ENCODE results near the gene KLK15.

KLK15 gene

GRCh38 chr19:50873056-50873455 lies 39.7 kb upstream of the KLK15 start, which contains the start of gene KLK2:
KLK2 (plus strand) TSS chr19:50873439; CDS start chr19:50873474, 35 bp downstream.
- no peaks in the 10 kb centered on the region for H3K36me3 ChIP-seq (ENCODE audit: control insufficient read depth in 1 of 2, insufficient read depth in 2 of 2, low read depth in 1 of 2, low read length in 2 of 2)
- H3K9me3 ChIP-seq (ENCODE audit: control insufficient read depth, low read length): no peaks in the 10 kb centered on the region

GRCh38 chr19:50870417-50871089 lies 37.2 kb upstream of the KLK15 start:
- 75% methylated on average over 25 of the region's 26 CpGs for WGBS
- H3K4me2 ChIP-seq (ENCODE audit: low read length, poor library complexity, severe bottlenecking): no peak overlapping the region
- no peaks in the 10 kb centered on the region for H3K79me1 ChIP-seq (replicated peaks; ENCODE audit: low read length, poor library complexity, severe bottlenecking)
- no peaks in the 10 kb centered on the region for H3K36me3 ChIP-seq (ENCODE audit: control insufficient read depth in 1 of 2, insufficient read depth in 2 of 2, low read depth in 1 of 2, low read length in 2 of 2)
- no peak overlapping the region for H2AK5ac ChIP-seq (ENCODE audit: low read length, severe bottlenecking)
- H3K4me1 ChIP-seq (ENCODE audit: control insufficient read depth, insufficient read depth, low read depth, low read length): no peaks in the 10 kb centered on the region
- H3K14ac ChIP-seq (ENCODE audit: low read length in 2 of 2): no peak overlapping the region
- no peak overlapping the region for H3K4ac ChIP-seq (ENCODE audit: low read depth in 1 of 2, low read length in 2 of 2)
- DNase-seq: no peak
- no peak overlapping the region for H3K4me3 ChIP-seq (ENCODE audit: insufficient read depth in 1 of 2, low read depth in 1 of 2, low read length in 2 of 2)
- no peak overlapping the region for H3K18ac ChIP-seq (ENCODE audit: low read depth in 1 of 2, low read length in 2 of 2)
- no peak overlapping the region for H3K9ac ChIP-seq (ENCODE audit: low read length)
- peaks cover 0 to 73% of the 10 kb centered on the region in 2 experiments for H3K27me3 ChIP-seq (ENCODE audit: control insufficient read depth in 1 of 2, insufficient read depth in 1 of 2, low read length in 2 of 2)
- H3K23ac ChIP-seq (ENCODE audit: low read length in 2 of 2): no peak overlapping the region
- H2BK12ac ChIP-seq (ENCODE audit: low read length in 2 of 2): no peak overlapping the region
- H4K91ac ChIP-seq (ENCODE audit: low read length): no peak overlapping the region
- no peak overlapping the region for H3K27ac ChIP-seq (ENCODE audit: low read length, poor library complexity, severe bottlenecking)
- H2BK15ac ChIP-seq (ENCODE audit: low read depth, poor library complexity, severe bottlenecking): no peak overlapping the region
- H2BK5ac ChIP-seq (ENCODE audit: low read depth, low read length, poor library complexity, severe bottlenecking): no peak overlapping the region
- H4K8ac ChIP-seq (ENCODE audit: low read length): no peak overlapping the region
- H2BK120ac ChIP-seq (ENCODE audit: low read depth, low read length): no peak overlapping the region
- H3K9me3 ChIP-seq (ENCODE audit: control insufficient read depth, low read length): no peaks in the 10 kb centered on the region
- H2AFZ ChIP-seq (ENCODE audit: low read depth, low read length): no peak overlapping the region

More at GRCh38 chr19:50873056-50873455, 39.7 kb upstream of the KLK15 start, which contains the start of gene KLK2:
- DNase-seq: no peak
- Histone ChIP-seq H2AFZ (ENCODE audit: low read depth, low read length) (no peak within 1 kb of the TSS), H4K8ac (ENCODE audit: low read length) (no peak within 1 kb of the TSS), H2BK120ac (ENCODE audit: low read depth, low read length) (no peak within 1 kb of the TSS), H3K4me1 (ENCODE audit: control insufficient read depth, insufficient read depth, low read depth, low read length) (no peaks in the 10 kb centered on the region), H2BK5ac (ENCODE audit: low read depth, low read length, poor library complexity, severe bottlenecking) (no peak within 1 kb of the TSS), H2AK5ac (ENCODE audit: low read length, severe bottlenecking) (no peak within 1 kb of the TSS), H3K4ac (ENCODE audit: low read depth in 1 of 2, low read length in 2 of 2) (no peak within 1 kb of the TSS), H3K14ac (ENCODE audit: low read length in 2 of 2) (no peak within 1 kb of the TSS), H3K27me3 (ENCODE audit: control insufficient read depth in 1 of 2, insufficient read depth in 1 of 2, low read length in 2 of 2) (peaks cover 0 to 92% of the 10 kb centered on the region in 2 experiments), H3K23ac (ENCODE audit: low read length in 2 of 2) (no peak within 1 kb of the TSS), H4K91ac (ENCODE audit: low read length) (no peak within 1 kb of the TSS), H3K4me3 (ENCODE audit: insufficient read depth in 1 of 2, low read depth in 1 of 2, low read length in 2 of 2) (no peak within 1 kb of the TSS), H3K79me1 (replicated peaks; ENCODE audit: low read length, poor library complexity, severe bottlenecking) (no peaks in the 10 kb centered on the region), H3K27ac (ENCODE audit: low read length, poor library complexity, severe bottlenecking) (no peak within 1 kb of the TSS), H3K9ac (ENCODE audit: low read length) (no peak within 1 kb of the TSS), H2BK12ac (ENCODE audit: low read length in 2 of 2) (no peak within 1 kb of the TSS), H2BK15ac (ENCODE audit: low read depth, poor library complexity, severe bottlenecking) (no peak within 1 kb of the TSS), H3K4me2 (ENCODE audit: low read length, poor library complexity, severe bottlenecking) (no peak within 1 kb of the TSS), H3K18ac (ENCODE audit: low read depth in 1 of 2, low read length in 2 of 2) (no peak within 1 kb of the TSS)
- 93% methylated on average over 1 of the region's 3 CpGs for WGBS

GRCh38 chr19:50869479-50869878 lies 36.1 kb upstream of the KLK15 start:
- no peak overlapping the region for H3K27ac ChIP-seq (ENCODE audit: low read length, poor library complexity, severe bottlenecking)
- no peak overlapping the region for H2BK120ac ChIP-seq (ENCODE audit: low read depth, low read length)
- no peak overlapping the region for H2AK5ac ChIP-seq (ENCODE audit: low read length, severe bottlenecking)
- no peaks in the 10 kb centered on the region for H3K9me3 ChIP-seq (ENCODE audit: control insufficient read depth, low read length)
- H3K14ac ChIP-seq (ENCODE audit: low read length in 2 of 2): no peak overlapping the region
- H2AFZ ChIP-seq (ENCODE audit: low read depth, low read length): no peak overlapping the region
- no peak overlapping the region for H3K4me3 ChIP-seq (ENCODE audit: insufficient read depth in 1 of 2, low read depth in 1 of 2, low read length in 2 of 2)
- no peaks in the 10 kb centered on the region for H3K79me1 ChIP-seq (replicated peaks; ENCODE audit: low read length, poor library complexity, severe bottlenecking)
- H3K9ac ChIP-seq (ENCODE audit: low read length): no peak overlapping the region
- no peak overlapping the region for H2BK12ac ChIP-seq (ENCODE audit: low read length in 2 of 2)
- 79% methylated on average over 2 of the region's 4 CpGs for WGBS
- H2BK15ac ChIP-seq (ENCODE audit: low read depth, poor library complexity, severe bottlenecking): no peak overlapping the region
- no peak overlapping the region for H3K23ac ChIP-seq (ENCODE audit: low read length in 2 of 2)
- H3K36me3 ChIP-seq (ENCODE audit: control insufficient read depth in 1 of 2, insufficient read depth in 2 of 2, low read depth in 1 of 2, low read length in 2 of 2): no peaks in the 10 kb centered on the region
- no peak overlapping the region for H4K91ac ChIP-seq (ENCODE audit: low read length)
- H4K8ac ChIP-seq (ENCODE audit: low read length): no peak overlapping the region
- H2BK5ac ChIP-seq (ENCODE audit: low read depth, low read length, poor library complexity, severe bottlenecking): no peak overlapping the region
- H3K27me3 ChIP-seq (ENCODE audit: control insufficient read depth in 1 of 2, insufficient read depth in 1 of 2, low read length in 2 of 2): peaks cover 0 to 65% of the 10 kb centered on the region in 2 experiments
- no peaks in the 10 kb centered on the region for H3K4me1 ChIP-seq (ENCODE audit: control insufficient read depth, insufficient read depth, low read depth, low read length)
- H3K18ac ChIP-seq (ENCODE audit: low read depth in 1 of 2, low read length in 2 of 2): no peak overlapping the region
- no peak for DNase-seq
- H3K4ac ChIP-seq (ENCODE audit: low read depth in 1 of 2, low read length in 2 of 2): no peak overlapping the region
- no peak overlapping the region for H3K4me2 ChIP-seq (ENCODE audit: low read length, poor library complexity, severe bottlenecking)

DNA sequence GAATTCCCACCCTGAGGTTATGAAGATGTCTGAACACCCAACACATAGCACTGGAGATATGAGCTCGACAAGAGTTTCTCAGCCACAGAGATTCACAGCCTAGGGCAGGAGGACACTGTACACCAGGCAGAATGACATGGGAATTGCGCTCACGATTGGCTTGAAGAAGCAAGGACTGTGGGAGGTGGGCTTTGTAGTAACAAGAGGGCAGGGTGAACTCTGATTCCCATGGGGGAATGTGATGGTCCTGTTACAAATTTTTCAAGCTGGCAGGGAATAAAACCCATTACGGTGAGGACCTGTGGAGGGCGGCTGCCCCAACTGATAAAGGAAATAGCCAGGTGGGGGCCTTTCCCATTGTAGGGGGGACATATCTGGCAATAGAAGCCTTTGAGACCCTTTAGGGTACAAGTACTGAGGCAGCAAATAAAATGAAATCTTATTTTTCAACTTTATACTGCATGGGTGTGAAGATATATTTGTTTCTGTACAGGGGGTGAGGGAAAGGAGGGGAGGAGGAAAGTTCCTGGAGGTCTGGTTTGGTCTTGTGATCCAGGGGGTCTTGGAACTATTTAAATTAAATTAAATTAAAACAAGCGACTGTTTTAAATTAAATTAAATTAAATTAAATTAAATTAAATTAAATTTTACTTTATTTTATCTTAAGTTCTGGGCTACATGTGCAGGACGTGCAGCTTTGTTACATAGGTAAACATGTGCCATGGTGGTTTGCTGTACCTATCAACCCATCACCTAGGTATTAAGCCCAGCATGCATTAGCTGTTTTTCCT lies 28.3 kb upstream of the KLK15 start:
- H3K23ac ChIP-seq (ENCODE audit: low read length in 2 of 2): no peak overlapping the region
- no peak overlapping the region for H4K91ac ChIP-seq (ENCODE audit: low read length)
- no peak overlapping the region for H3K14ac ChIP-seq (ENCODE audit: low read length in 2 of 2)
- WGBS: 76% methylated on average over 6 of the region's 7 CpGs
- H2AFZ ChIP-seq (ENCODE audit: low read depth, low read length): no peak overlapping the region
- H4K8ac ChIP-seq (ENCODE audit: low read length): no peak overlapping the region
- H3K9me3 ChIP-seq (ENCODE audit: control insufficient read depth, low read length): peaks cover 3% of the 10 kb centered on the region
- no peak overlapping the region for H3K4ac ChIP-seq (ENCODE audit: low read depth in 1 of 2, low read length in 2 of 2)
- peaks cover 0 to 47% of the 10 kb centered on the region in 2 experiments for H3K27me3 ChIP-seq (ENCODE audit: control insufficient read depth in 1 of 2, insufficient read depth in 1 of 2, low read length in 2 of 2)
- H3K4me2 ChIP-seq (ENCODE audit: low read length, poor library complexity, severe bottlenecking): no peak overlapping the region
- H2BK5ac ChIP-seq (ENCODE audit: low read depth, low read length, poor library complexity, severe bottlenecking): no peak overlapping the region
- no peaks in the 10 kb centered on the region for H3K36me3 ChIP-seq (ENCODE audit: control insufficient read depth in 1 of 2, insufficient read depth in 2 of 2, low read depth in 1 of 2, low read length in 2 of 2)
- H2BK12ac ChIP-seq (ENCODE audit: low read length in 2 of 2): no peak overlapping the region
- no peak overlapping the region for H3K9ac ChIP-seq (ENCODE audit: low read length)
- no peak for DNase-seq
- no peak overlapping the region for H3K4me3 ChIP-seq (ENCODE audit: insufficient read depth in 1 of 2, low read depth in 1 of 2, low read length in 2 of 2)
- H3K18ac ChIP-seq (ENCODE audit: low read depth in 1 of 2, low read length in 2 of 2): no peak overlapping the region
- H2BK120ac ChIP-seq (ENCODE audit: low read depth, low read length): no peak overlapping the region
- H3K27ac ChIP-seq (ENCODE audit: low read length, poor library complexity, severe bottlenecking): no peak overlapping the region
- H2AK5ac ChIP-seq (ENCODE audit: low read length, severe bottlenecking): no peak overlapping the region
- no peak overlapping the region for H2BK15ac ChIP-seq (ENCODE audit: low read depth, poor library complexity, severe bottlenecking)
- no peaks in the 10 kb centered on the region for H3K4me1 ChIP-seq (ENCODE audit: control insufficient read depth, insufficient read depth, low read depth, low read length)
- H3K79me1 ChIP-seq (replicated peaks; ENCODE audit: low read length, poor library complexity, severe bottlenecking): no peaks in the 10 kb centered on the region

Measured in mesenchymal stem cell (in vitro differentiated cells and primary cell).